Spinal cord (tissue), 4 donors: Measurements from ENCODE around the gene NOL6. TPM values are rescaled to one million over a fixed set of nuclear protein-coding genes. Genes with fewer than 3 reads are reported as not detected.

Experiments used
- polyA plus RNA-seq, 2 donors: library from polyadenylated mRNA; unstranded; fragments of 120-200 nt; gene quantifications; one replicate each; pipeline ENCODE4 v1.2.1, GENCODE V29; 2013; ENCODE audit not compliant: insufficient read length in 2 of 2
- small RNA-seq: library from RNA; depleted of rRNA; stranded (forward); fragments of <200 nt; gene quantifications from one replicate; pipeline ENCODE3, GENCODE V24; 2014; ENCODE audit warnings: low replicate concordance
- total RNA-seq, 2 donors: library from RNA; depleted of rRNA in 1 of 2; stranded (reverse); fragments of 120-200 nt in 1 of 2; fragments of >200 nt in 1 of 2; gene quantifications; one replicate each; pipeline versions ENCODE4 v1.2.3 to v1.2.4, GENCODE V29; 2013 to 2014

The NOL6 gene
- total and polyA plus RNA-seq, 4 donors: 14.5 to 24.2 (median 20.3) TPM

Small RNAs within 50 kb of the gene (small RNA-seq; reads per million reads assigned to genes)
- not detected for gene AL356218.2
- gene MIR6851: not detected

Other genes with a start within 250 kb of the NOL6 start
- gene SPINK4, start 233.8 kb downstream of the NOL6 start, total RNA-seq: not detected
- not detected for gene SPINK4, start 233.8 kb downstream of the NOL6 start, polyA plus RNA-seq
- 10 to 100 TPM; 39.0 to 58.6 TPM for gene BAG1, start 209.2 kb downstream of the NOL6 start, total RNA-seq
- gene BAG1, start 209.2 kb downstream of the NOL6 start, polyA plus RNA-seq: 100 to 1,000 TPM; 101 to 111 TPM
- gene CHMP5, start 208.9 kb downstream of the NOL6 start, total RNA-seq: 100 to 1,000 TPM in 1 of 2 donors, 10 to 100 TPM in 1; 87.3 to 105 TPM
- 100 to 1,000 TPM; 116 to 130 TPM for gene CHMP5, start 208.9 kb downstream of the NOL6 start, polyA plus RNA-seq
- gene NFX1, start 183.4 kb downstream of the NOL6 start, total RNA-seq: 10 to 100 TPM; 24.1 to 29.4 TPM
- 10 to 100 TPM; 25.9 to 30.4 TPM for gene NFX1, start 183.4 kb downstream of the NOL6 start, polyA plus RNA-seq
- gene AQP7, start 71.4 kb downstream of the NOL6 start, total RNA-seq: under 1 TPM; 0.33 to 0.89 TPM
- 1 to 10 TPM; 1.2 to 3.1 TPM for gene AQP7, start 71.4 kb downstream of the NOL6 start, polyA plus RNA-seq
- gene AQP3, start 26.3 kb downstream of the NOL6 start, total RNA-seq: 1 to 10 TPM in 1 of 2 donors, under 1 TPM in 1; 0.50 to 2.5 TPM
- 1 to 10 TPM; 1.0 to 1.6 TPM for gene AQP3, start 26.3 kb downstream of the NOL6 start, polyA plus RNA-seq
- 1 to 10 TPM; 2.2 to 7.3 TPM for gene ANKRD18B, start 50.3 kb upstream of the NOL6 start, total RNA-seq
- 1 to 10 TPM; 5.0 to 6.6 TPM for gene ANKRD18B, start 50.3 kb upstream of the NOL6 start, polyA plus RNA-seq